GM11168 (cell line): Measurements from ENCODE around the gene ABCB9.
"Not testable (repeated sequence)": the region's sequence is repeated elsewhere in the genome, so short reads cannot be mapped to it uniquely, and the experiment has no call there.

ENCODE experiments used
- in situ Hi-C: fragments of 300-500 bp; cut with MboI; formaldehyde crosslinking; loops from one replicate; pipeline ENCODE4 v1.12.0; 2022; ENCODE audit warnings: low sequenced_read_pairs; ENCODE audit not compliant: unreplicated experiment

The ABCB9 gene

DNA sequence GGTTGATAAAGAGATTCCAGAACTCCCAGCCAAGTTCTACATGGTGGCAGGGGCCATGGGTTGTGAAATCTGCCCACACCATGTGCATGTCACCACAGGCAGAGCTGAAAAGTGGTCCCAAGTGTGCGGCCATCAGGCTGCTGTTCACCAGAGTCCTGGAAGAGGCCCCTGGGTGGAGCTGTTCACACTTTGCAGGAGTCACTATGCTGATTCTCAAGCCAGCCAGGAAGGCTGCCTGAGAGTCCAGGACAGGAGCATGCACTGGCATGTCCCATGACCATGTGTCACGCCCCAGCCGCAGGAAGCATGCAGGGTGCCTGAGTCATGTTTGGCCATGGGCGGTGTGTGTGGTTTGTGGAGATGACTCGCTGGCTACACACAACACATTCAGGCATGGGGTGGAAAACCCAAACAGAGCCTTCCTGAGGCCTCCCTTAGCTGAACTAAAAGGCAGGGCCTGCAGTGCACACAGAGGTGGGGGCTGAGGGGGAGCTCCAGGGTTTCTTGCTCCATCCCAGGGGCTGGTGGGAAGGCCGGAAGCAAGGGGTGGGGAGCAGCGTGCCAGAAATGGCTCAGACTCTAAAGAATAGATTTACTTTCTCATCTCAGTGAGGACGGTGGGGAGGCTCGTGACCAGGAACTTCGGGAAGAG, 19.4 kb downstream of the ABCB9 start:
- in situ Hi-C loops: no loop called here

- in situ Hi-C loops: no loop called here
Measured at GRCh38 chr12:122944605-122945592, 21.4 kb downstream of the ABCB9 start.

DNA sequence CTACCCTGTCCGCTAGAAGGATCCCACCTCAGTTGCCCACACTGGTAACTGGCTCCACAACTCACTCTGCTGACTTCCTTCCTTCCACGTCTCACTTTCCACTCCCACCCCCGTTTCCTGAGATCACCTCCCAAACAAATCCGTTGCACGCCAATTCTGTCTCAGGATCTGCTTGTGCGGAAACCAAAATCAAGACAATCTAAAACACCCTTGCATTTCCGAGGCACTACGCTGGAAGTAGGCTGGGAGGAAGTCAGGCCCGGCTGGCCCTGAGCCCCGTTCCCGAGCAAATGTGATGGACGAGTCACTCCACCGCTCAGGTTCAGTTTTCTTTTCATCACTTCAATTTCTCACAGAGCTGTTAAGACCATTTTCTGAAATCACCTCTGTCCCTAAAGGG, 23.1 kb downstream of the ABCB9 start:
- in situ Hi-C loops: no loop called here

GRCh38 chr12:122942637-122943036, 23.6 kb downstream of the ABCB9 start:
- in situ Hi-C loops: no loop called here

DNA sequence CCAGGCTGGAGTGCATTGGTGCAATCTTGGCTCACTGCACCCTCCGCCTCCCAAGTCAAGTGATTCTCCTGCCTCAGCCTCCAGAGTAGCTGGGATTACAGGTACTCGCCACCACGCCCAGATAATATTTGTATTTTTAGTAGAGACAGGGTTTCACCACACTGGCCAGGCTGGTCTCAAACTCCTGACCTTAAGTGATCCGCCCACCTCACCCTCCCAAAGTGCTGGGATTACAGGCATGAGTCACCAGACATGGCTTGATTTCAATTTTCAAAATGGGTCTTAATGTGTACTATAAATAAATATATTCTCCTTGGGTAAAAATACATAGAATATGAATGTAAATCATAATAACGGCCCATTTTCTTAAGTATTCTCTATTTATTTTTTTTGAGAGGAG, 24.9 kb downstream of the ABCB9 start:
- in situ Hi-C loops: not testable (repeated sequence)

DNA sequence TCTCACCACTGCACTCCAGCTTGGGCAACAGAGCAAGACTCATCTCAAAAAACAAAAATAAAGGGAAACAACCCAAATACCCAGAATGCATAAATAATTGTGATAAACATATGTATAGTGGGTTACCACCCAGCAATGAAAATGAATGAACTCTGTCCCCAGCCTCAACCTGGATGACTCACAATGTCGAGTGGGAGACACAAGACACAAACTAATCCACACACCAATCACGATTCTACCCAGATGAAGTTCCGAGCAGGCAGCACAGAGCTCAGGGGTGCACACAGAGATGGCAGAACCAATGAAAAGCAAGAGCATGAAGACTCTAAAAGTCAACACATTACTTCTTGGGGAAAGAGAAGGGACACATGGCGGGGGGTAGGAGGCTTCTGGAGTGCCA, 27.1 kb downstream of the ABCB9 start:
- in situ Hi-C loops: no loop called here

DNA sequence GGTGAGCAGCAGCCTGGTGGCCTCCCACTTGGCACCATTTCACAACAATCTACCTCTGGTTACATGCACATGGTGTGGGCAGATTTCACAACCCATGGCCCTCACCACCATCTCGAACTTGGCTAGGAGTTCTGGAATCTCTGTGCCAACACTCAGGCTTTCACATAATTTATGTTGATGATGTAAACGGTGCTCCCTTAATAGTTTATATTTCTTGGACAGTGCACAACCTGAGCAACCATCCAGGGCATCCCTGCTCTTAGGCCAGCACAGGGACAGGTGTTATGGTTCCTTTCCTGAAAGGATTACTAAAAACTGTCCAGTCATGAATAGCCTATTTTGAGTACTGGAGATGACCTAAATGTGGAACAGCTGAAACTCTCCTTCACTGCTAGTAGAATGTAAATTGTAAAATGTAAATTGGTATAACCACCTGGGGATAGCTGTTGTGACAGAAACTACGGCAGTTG, 28.6 kb downstream of the ABCB9 start:
- in situ Hi-C loops: no loop called here

DNA sequence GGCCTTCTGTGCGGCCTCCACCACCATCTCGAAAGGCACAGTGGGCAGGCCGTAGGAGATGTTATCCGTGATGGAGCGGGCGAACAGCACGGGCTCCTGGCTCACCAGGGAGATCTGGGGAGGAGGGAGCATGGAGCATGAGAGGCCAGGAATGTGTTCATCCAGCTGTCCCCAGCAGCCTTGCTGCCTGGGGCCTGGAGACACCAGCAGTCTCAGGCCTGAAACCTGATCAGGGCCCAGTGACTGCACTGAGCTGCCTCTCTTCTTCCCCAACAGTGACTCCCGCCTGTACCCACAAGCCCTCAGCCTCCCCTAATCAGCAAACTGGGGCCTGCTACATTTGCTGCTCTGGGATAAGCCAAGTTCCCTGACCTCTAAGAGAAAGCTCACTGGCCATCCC, 30.9 kb downstream of the ABCB9 start:
- in situ Hi-C loops: no loop called here

GRCh38 chr12:122934722-122935121, 31.5 kb downstream of the ABCB9 start:
- in situ Hi-C loops: no loop called here

DNA sequence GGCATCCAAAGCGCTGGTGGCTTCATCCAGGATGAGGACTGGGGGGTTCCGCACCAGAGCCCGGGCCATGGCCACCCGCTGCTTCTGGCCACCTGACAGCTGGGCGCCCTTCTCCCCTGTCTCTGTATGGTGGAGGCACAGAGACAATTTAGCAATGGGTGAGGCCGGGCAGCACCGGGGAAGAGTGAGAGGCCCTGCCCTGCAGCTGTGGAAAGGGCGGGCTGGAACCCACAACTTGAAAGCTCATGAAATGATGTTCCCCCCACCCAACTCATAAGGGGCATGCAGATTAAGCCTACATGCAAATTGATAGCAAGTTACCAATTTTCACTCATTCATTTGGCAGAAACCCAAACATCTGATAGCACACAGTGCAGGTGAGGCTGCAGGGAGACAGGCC, 34.1 kb downstream of the ABCB9 start:
- in situ Hi-C loops: no loop called here

DNA sequence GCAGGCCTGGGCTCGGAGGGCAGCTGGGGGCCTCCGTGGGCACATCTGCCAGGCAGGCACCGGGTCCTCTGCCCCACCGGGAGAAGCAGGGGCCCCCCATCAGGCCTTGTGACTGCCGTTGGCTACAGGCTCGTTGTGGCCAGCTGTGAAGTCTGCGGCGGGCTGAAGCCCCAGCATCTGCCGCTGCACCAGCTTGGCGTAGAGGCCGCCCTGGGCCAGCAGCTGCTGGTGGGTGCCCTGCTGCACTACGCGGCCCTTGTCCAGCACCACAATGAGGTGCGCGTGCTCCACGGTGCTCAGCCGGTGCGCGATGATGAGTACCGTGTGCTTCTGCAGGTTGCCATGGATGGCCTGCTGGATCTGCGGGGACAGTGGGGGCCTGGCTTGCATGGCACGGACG, 36.5 kb downstream of the ABCB9 start:
- in situ Hi-C loops: no loop called here

DNA sequence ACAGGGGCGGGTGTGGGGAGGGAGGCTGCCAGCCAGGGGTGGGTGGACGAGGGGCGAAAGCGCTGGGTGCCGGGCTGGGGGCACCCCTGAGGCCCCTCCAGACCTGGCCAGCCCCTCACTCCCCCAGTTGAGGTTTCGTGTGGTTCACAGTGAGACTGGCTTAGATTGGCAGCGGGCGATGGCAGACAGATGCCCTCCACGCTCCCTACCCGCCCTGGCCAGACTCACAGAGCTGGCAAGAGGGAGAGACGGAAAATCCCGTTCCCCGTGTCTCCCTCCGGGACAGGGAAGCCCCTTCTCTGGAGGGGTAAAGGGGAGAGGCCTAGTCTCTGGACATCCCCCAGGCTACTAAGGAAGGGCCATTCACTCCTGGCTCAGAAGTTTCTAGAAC, 37.1 kb downstream of the ABCB9 start:
- in situ Hi-C loops: no loop called here

DNA sequence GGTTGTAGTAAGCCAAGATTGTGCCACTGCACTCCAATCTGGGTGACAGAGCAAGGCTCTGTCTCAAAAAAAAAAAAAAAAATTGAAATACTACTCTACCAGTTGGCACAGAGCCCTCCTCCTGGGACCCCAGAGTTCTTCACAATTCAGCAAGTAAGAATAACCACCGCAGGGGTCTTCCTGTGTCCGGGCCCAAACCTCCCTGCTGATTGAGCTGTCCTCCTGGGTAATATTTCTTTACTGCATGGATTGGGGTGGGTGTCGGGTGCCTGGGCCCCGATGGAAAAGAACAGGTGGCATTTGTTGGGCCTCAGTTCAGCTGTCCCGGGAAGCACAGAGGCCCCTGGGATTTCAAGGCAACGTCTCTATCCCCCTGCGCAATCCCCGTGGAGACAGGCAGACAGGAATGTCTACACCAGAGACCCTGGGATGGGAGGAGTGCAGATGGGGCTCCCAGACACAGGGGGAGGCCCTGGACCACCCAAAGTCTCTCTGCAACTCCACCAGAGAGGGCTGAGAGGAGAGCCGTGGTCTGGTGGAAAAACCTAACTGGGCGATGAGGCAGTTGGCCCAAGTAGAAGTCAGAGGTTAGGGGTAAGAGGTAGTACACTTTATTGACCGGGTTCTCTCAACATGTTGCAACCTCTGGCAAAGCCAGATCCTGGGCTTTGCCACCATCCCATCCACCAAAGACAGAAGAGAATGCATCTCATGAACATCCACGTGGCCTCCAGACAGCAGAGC, 37.7 kb downstream of the ABCB9 start:
- in situ Hi-C loops: no loop called here

GRCh38 chr12:122927756-122928403, 38.4 kb downstream of the ABCB9 start:
- in situ Hi-C loops: no loop called here

DNA sequence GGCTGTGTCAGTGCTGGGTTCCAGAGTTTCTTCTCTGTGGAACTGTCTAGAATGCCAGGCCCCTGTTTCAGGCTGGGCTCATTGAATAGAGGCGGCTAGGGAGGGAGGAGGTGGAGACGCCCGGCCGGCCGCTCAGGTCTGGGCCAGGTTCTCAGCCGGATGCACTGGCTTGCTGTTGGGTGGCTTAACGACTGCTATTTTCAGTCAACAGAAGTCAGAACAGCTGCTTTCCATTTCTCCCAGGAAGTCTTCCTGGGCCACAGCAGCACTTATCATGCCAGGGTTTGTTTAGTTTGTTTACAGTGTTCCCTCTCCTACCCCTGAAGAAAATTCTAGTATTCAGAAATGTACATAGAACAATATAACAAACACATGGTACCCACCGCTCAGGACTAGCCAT, 44.3 kb downstream of the ABCB9 start:
- in situ Hi-C loops: no loop called here

- in situ Hi-C loops: no loop called here
Measured at GRCh38 chr12:122920687-122921086, 45.6 kb downstream of the ABCB9 start.

GRCh38 chr12:122918827-122919226, 47.4 kb downstream of the ABCB9 start:
- in situ Hi-C loops: no loop called here

DNA sequence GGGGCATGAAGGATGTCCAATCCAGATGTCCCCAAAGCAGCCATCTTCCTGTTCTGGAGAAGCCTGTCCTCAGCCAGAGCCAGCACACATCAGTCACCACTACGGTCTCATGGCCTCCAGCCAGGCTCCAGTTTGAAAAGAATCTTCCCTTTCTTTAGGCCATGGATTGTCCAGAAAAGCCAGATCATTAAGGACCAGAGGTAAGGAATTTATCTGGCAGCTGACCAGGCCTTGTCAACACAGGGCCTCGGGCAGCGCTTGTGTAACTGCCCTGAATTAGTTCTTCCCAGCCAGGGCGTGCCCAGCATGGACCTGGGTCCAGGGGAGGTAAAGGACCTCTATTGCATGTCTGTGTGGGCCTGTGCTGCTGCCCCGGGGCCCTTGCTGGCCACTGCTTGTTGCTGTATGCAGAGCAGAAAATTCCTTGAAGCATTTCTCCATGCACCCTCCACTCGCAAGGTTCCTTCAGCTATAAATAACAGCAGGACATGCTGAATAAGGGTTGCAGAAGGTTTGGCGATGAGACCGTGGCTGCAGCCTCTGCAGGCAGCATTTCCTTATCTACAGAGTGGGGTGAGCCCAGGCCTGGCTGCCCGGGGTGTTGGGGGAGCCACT, 48.6 kb downstream of the ABCB9 start:
- in situ Hi-C loops: no loop called here

DNA sequence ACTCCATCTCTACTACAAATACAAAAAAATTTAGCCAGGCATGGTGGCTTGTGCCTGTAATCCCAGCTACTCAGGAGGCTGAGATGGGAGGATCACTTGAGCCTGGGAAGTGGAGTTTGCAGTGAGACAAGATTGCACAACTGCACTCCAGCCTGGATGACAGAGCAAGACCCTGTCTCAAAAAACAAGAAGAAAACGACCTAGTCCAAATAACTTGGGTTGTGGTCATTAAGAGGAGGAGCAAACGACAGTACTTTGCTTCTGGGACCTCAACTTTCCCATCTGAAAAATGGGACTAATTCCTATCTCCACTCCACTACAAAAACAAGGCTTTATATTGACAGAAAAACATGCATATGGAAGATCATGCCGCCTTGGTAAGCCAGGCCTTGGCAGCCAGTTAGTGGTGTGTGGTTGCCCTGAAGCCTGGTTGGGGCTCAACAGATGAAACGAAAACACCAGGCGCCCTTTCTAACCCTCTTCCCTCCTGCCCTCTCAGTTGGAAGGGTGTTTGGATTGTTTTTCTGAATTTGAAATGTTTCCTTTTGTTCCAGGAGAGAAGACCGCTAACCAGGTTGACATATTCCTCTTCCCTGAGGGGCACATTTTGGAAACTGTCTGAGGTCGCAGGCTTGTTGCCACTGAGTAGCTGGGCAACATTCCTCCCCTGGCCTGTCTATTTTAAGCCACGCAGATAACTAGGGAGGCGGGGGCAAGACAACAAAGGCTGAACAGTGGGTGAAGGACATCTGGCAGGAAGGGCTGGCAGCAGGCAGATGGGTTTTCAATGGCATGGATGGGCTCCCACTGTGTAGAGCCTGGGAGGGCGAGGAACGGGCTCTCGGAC, 56.6 kb downstream of the ABCB9 start:
- in situ Hi-C loops: no loop called here
